Measurements from ENCODE around the gene AFF1.

The AFF1 gene

GRCh38 chr4:86950831-86951525 lies 16.2 kb downstream of the AFF1 start:
- DNase-seq = no peak

- DNase-seq = no peak
Observed at GRCh38 chr4:86955888-86956451, 21.2 kb downstream of the AFF1 start.

GRCh38 chr4:86957215-86957614 lies 22.4 kb downstream of the AFF1 start:
- no peak for DNase-seq

- no peak for DNase-seq
Observed at GRCh38 chr4:86959588-86960500, 25.0 kb downstream of the AFF1 start.

GRCh38 chr4:86960557-86960961 lies 25.7 kb downstream of the AFF1 start:
- no peak for DNase-seq

- DNase-seq = peak; percentile 90
Observed at GRCh38 chr4:86961116-86961515, 26.3 kb downstream of the AFF1 start.

GRCh38 chr4:86961605-86962295 lies 26.9 kb downstream of the AFF1 start:
- peak; percentile 94 for DNase-seq

- DNase-seq = no peak
Observed at GRCh38 chr4:86963697-86964096, 28.9 kb downstream of the AFF1 start.

GRCh38 chr4:86965019-86965976 lies 30.5 kb downstream of the AFF1 start:
- DNase-seq = no peak

GRCh38 chr4:86967073-86967472 lies 32.3 kb downstream of the AFF1 start:
- peak; percentile 45 for DNase-seq

GRCh38 chr4:86967798-86968197 lies 33.0 kb downstream of the AFF1 start:
- DNase-seq = peak; percentile 68

GRCh38 chr4:86968547-86968946 lies 33.7 kb downstream of the AFF1 start:
- DNase-seq = no peak

GRCh38 chr4:86970447-86971354 lies 35.9 kb downstream of the AFF1 start:
- DNase-seq = no peak

GRCh38 chr4:86971355-86971683 lies 36.5 kb downstream of the AFF1 start:
- DNase-seq = no peak

GRCh38 chr4:86972997-86973396 lies 38.2 kb downstream of the AFF1 start:
- DNase-seq = peak; percentile 84

GRCh38 chr4:86973668-86974067 lies 38.9 kb downstream of the AFF1 start:
- no peak for DNase-seq

- peak; percentile 76 for DNase-seq
Observed at GRCh38 chr4:86974551-86974994, 39.8 kb downstream of the AFF1 start.

GRCh38 chr4:86975927-86976326 lies 41.1 kb downstream of the AFF1 start:
- DNase-seq = peak; percentile 29

GRCh38 chr4:86976801-86977485 lies 42.1 kb downstream of the AFF1 start:
- no peak for DNase-seq

- no peak for DNase-seq
Observed at GRCh38 chr4:86977621-86978184, 42.9 kb downstream of the AFF1 start.
